ENCODE results near the gene KIRREL3.

DNA sequence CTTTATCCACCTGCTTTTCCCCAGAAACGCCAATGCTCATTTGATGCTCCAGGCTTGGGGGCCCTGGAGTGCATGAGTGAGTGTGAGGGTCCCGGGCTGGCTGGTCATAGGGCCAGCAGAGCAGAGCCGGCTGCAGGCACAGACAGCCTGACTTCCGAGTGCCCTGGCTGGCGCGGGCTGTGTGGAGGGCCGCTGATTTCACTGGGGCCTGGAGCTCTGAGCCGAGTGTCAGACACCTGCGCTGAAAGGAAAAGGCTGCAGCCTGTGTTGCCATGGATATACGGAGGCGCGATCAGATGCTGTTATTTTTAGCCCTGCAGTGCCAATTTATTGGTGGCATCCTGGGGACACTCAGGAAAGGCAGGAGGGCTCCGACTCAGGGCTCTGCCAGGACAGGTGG lies 557.5 kb downstream of the KIRREL3 start:
- TF ChIP-seq, protein P1, sequence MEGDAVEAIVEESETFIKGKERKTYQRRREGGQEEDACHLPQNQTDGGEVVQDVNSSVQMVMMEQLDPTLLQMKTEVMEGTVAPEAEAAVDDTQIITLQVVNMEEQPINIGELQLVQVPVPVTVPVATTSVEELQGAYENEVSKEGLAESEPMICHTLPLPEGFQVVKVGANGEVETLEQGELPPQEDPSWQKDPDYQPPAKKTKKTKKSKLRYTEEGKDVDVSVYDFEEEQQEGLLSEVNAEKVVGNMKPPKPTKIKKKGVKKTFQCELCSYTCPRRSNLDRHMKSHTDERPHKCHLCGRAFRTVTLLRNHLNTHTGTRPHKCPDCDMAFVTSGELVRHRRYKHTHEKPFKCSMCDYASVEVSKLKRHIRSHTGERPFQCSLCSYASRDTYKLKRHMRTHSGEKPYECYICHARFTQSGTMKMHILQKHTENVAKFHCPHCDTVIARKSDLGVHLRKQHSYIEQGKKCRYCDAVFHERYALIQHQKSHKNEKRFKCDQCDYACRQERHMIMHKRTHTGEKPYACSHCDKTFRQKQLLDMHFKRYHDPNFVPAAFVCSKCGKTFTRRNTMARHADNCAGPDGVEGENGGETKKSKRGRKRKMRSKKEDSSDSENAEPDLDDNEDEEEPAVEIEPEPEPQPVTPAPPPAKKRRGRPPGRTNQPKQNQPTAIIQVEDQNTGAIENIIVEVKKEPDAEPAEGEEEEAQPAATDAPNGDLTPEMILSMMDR (IDR thresholded peaks at IDR 0.05), result no peak
- no peak for TF ChIP-seq POLR2A (IDR thresholded peaks at IDR 0.05)

Data from esophagus squamous epithelium (tissue), 4 donors.